NCI-H524 (cell line): Measurements from ENCODE around the gene RASL12.
"Not testable (repeated sequence)": the region's sequence is repeated elsewhere in the genome, so short reads cannot be mapped to it uniquely, and the experiment has no call there.

Experiments used
- DNase-seq, 2 experiments: peaks; one replicate each; lab custom pipeline; 2025; lab: John Stamatoyannopoulos, UW

RASL12 gene

DNA sequence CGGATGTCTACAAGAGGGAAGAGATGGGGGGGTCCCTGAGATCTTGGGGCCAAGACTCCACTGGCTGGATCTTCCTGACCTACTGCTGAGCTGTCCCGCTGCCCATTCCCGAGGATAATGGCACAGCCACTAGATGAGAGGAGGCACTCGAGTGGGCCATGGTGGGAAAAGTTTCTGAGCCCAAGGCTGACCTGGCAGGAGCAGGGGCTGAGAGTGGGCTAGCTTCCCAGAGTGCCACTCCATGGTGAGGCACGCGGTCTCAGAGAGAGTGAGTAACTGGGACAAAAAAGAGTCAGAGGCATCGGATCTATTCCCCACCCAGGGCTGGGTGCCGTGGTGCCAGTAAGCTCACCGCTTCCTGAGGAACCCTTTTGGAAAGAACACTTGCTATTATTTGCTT is 11.7 kb downstream of the RASL12 start:
- DNase-seq, result no peak

DNA sequence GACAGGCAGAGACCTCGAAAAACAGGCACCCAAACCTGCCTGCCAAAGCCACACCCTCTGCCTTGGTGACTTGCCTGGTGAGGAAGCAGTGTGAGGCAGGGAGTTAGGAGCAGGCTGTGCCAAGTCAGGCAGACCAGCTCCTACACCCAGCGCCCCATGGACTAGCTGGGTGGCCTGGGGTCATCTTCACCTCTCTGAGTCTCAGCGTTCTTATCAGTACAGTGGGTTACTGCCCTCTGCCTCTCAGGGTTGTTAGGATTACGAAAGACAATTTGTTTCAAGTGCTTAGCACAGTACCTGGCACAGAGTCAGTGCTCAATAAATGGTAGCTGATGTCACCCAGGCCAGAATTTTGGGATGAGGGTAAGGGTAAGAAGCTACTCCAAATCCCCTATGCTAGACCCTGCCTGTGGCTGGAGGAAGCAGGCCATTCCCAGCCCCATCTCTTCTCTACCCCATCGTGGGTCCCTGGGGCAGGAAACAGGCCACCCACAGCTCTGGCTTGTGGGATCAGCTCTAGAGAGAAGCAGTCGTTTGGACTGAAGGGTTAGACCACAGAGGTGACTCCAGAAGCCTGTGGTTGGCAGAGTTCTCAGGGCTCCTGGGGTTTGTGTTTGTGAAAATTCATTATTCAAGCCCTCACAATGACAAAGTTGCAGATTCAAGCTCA is 12.5 kb downstream of the RASL12 start:
- no peak for DNase-seq

DNA sequence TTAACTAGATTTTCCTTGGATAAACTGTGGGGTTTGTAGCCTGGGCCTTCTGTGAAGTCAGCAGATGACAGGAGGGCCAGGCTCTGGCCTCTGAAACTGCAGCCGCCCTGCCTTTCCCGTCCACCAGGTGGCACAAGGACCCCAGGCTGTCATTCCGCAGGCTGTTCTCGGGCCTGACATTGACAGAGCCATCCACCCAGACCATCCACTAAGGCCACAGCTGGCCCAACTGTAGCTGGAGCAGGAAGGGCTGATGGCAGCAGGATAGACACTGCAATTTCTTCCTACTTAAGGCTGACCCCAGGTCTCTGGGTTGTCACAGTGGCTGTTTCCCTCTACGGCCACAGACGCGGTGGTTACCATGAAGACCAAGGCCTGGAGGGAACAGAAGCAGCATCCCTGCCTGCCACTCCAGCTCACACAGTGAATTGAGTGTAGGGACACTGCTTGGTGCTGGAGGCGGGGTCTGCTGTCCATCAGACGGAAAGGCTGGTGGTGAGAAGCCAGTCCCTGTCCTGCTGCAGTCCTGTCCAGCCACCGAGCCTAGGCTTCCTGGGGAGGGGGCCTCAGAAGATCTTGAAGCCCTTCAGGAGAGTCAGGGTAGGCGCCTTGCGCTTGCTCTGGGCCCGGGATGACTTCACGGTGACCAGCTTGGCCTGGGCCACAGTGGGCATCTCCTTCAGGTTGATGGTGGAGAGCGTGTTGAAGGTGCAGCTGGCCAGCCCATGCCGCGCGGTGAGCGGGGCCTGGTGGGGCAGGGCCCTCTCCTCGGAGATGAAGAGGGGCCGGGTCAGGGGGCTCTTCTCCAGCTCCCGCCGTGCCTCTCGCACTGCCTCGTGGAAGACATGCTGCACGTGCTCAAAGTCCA is 13.2 kb downstream of the RASL12 start:
- DNase-seq, result peak; percentile 47 to 74

DNA sequence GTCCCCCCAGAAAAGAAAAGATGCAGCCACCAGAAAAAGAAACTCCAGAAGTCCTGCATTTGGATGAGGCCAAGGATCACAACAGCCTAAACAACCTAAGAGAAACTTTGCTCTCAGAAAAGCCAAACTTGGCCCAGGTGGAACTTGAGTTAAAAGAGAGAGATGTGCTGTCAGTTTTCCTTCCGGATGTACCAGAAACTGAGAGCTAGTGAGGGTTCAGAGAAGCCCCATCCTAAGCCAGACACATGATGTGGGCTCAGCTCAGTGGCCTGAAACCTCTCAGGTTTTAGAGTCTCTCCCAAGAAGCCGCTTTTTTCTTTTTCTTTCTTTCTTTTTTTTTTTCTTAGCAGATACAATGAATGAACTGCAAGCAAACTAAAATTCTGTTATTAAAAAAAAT is 14.8 kb downstream of the RASL12 start:
- no peak for DNase-seq

DNA sequence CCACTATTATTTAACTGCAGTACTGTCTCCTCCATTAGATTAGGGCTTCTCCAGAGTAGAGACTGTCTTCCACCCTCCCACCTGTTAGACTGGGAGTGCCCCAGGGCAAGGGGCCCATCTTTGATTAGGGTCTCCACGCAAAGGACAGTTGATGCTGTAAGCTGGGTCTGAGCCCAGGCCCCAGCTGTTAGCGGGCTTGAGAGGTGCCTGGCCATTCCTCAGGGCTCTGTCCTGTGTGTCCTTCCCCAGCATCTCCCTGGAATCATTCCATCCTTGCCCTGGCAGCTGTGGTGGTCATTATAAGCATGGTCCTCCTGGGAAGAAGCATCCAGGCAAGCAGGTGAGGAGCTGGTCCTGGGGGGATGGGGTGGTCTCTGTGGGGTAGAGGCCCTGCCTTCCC is 16.5 kb downstream of the RASL12 start:
- no peak for DNase-seq

DNA sequence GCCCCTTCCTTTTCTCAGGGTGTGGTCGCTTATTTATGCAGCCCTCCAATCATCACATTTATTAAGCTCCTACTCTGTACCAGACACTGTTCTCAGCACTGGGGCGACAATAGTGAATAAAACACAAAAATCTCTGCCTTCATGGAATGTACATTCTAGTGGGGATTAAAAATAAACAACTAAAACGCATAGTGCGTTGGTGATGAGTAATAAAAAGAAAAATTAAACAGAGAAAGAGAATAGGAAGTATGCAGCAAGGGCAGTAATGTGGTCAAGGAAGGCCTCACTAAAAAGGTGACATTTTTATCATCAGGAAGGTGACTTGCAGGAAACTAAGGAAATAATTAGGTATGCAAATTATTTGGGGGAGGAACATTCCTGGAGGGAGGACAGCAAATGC is 17.5 kb downstream of the RASL12 start:
- no peak for DNase-seq

DNA sequence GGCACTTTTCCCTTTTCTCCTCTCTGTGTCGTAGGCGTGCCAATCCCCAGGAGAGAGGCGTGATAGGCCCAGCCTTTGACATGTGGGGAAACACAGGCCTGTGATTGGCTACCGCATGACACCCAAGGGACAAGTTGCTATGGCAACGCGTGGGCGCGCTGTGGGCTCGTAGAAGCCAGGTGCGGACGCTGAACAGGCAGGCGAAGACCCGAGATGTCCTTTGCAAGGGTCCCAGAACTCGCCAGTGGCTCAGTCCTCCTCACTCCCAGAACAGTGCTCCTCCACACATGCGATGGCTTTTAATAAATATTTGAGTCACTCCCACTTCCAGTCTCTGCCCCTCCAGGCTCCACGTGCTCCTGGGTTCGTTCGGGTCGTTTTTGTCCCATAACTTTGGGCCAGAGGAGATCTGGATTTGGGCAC is 18.4 kb downstream of the RASL12 start:
- DNase-seq, result peak; percentile 99

DNA sequence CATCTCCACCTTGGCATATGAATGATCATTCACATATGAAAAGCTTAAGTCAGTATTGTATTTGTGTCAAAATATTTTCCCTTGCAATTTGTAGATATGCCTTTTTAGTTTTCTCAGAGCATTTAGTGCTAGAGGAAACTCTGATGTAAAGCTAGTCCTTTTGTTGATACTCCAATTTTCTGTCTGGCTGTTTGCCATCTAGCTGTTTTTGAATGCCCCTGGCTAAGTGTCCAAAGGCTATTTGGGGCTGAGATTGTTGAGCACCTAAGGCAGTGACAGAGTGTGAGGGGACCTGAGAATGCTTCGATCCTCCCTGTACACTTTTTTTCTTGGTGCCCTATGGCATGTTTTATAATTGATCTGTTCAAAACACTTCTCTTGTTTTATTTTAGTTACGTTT is 19.6 kb downstream of the RASL12 start:
- DNase-seq, result no peak

DNA sequence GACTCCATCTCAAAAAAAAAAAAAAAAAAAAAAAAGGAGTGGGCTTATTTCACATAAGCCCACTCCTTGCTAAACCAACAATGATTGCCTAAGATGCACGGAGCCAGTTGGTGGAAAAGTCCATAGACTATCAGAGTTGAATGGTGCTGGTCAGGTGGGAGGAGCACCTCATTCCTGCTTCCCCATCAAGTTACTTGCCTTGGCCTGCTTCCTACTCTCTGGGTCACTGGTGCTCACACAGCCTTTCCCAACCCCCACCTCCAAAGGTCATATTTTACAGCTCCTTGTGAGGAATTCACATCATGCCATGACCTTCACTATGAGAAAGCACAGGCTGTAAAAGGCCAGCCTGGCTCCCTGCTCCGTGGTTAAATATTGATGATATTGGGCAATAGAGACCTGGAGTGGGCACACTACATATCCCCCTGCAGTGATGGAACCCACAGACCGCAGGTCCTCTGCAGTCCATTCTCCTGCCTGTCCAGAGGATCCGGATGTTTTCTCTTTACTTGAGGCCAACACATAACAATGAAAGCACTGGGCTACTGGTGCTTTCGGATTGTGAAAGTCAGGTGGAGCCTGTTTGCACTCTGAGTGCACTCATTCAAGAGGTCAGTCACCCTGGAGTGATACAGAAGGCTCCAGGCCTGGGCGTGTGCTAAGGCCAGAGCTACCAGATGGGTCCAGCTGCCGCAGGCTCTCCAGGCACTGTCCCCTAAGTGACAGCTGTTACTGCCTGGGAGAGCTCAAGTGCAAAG is 22.9 kb downstream of the RASL12 start, which contains the start of gene SLC51B:
TSS of gene SLC51B (plus strand) at position 664 of the 758 bp plus-strand sequence. CDS start 4,618 bp downstream, outside the sequence.
- peak; percentile 87 to 96 for DNase-seq

DNA sequence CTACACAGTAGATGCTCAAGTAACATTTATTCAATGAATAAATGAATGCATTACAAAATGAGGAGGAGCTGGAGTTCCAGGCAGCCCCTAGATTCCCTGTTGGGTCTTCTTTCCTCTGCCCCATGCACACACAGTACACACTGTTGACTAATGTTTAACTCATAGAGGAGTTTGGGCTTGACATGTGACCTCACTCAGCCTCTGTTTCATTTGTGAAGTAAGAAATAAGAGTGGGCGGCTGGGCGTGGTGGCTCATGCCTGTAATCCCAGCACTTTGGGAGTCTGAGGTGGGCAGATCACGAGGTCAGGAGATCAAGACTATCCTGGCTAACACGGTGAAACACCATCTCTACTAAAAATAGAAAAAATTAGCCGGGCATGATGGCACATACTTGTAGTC is 23.6 kb downstream of the RASL12 start:
- DNase-seq, result not testable (repeated sequence)

DNA sequence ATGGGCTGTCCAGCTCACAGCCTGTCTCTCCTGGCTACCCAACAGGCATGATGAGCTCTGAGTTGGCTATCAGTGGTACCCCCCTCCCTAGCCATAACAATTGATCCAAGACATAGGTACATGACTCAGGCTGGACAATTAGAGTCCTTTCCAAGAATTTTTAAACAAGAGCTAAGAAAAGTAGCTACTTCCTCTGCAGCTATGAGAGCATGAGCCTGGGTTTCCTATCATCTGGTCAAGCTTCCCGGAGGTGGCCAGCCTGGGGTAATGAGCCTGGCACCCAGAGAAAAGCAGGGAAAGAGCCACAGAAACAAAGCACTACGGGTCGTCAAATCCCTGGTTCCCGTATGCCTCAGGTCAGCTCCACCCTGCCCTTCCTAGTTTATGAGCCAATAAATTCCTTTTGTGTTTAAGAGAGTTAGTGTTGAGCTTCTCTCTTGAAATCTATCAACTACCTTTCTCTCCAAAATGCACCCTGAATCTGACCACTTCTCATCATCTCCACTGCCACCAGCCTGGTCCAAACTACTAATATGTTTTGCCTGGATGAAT is 24.9 kb downstream of the RASL12 start:
- DNase-seq, result no peak

DNA sequence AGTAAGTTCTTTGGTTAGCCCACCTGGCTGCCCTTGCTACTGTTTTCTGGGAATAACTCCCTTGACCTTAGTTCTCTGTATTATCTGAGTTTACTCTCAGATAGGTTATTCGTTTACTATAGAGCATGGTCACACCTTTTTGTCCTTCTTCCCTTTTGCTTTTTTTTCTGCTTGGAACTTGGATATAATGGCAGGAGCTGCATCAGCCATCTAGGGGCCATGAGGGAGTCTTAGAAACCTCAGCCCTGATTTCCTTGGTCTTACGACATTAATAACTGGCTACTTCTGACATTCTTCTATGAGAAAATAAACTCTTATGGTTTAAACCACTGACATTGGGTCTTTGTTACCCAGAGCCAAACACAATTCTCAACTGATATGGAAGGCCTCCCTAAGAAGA is 26.0 kb downstream of the RASL12 start:
- no peak for DNase-seq

DNA sequence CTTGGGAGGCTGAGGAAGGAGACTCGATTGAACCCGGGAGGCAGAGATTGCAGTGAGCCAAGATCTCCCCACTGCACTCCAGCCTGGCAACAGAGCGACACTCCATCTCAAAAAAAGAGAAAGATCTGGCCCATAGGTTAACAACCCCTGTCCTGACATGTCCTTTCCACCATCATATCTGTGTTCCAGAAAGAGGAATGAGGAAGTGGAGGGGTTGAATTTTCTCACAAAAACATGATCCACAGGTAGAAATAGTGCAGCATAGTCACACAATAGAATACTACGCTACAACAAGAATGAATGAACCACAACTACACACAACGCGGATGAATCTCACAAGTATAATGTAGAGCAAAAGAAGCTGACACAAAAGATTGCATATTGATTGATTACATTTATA is 27.3 kb downstream of the RASL12 start:
- no peak for DNase-seq

DNA sequence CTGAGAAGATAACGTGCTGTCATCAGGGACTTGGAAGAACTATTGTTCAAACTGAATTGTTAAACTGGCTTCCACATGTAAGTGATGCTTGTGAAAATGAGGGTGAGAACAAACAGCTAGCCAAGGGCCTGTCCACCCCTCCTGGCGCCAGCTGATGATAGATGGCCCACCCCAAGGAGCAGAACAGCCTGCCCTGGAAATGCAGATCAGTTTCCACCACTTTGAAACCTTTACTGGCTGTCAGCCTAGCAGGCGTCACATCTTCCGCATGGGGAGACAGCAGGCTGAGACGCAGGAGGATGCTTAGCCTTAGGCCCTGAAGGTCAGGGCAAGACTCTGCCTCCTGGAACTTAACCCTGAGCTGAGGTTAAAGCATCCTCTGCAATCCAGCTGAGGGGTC is 29.0 kb downstream of the RASL12 start:
- no peak for DNase-seq

DNA sequence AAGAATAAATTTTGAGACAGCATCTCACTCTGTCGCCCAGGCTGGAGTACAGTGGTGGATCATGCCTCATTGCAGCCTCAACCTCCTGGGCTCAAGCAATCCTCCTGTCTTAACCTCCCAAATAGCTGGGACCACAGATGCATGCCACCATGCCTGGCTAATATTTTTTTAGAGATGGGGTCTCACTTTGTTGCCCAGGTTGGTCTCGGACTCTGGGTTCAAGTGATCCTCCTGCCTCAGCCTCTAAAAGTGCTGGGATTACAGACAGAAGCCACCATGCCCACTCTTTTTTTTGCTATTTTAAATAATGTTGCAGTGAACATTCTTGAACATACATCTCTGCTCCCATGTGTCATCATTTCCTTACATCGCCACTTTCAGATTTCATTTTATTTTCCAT is 29.4 kb downstream of the RASL12 start:
- DNase-seq, result no peak

DNA sequence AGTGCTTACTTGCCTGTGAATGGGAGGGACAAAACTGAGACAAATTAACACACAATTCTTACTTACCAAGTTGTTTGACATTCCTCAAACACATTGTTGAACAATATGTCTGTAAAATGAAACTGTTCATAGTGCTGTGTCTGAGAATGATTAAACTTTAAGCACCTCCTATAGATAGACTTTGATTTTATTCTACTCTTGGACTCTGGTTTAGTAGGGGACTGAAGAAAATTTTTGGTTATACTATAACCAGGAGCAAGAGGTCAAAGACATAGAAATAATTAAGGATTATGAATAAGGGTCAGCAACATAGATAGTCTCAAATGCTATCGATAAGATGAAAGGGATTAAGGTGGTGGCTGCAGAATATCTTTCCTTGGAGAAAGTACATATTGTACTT is 30.5 kb downstream of the RASL12 start:
- DNase-seq, result no peak

DNA sequence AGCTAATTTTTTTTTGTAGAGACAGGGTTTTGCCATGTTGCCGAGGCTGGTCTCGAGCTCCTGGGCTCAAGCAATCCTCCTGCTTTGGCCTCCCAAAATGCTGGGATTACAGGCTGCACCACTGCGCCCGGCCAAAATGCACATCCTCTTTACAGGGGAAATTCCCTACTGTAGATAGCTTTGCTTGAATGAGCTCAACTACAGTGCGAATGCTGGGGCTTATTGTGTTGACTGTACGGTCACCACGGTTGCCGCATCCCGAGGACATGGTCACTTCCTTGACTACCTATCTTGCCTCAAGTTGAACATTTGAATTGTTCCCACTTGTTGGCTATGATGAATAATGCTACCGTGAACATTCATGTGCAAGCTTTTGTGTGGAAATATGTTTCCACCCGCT is 33.1 kb downstream of the RASL12 start:
- DNase-seq, result no peak

DNA sequence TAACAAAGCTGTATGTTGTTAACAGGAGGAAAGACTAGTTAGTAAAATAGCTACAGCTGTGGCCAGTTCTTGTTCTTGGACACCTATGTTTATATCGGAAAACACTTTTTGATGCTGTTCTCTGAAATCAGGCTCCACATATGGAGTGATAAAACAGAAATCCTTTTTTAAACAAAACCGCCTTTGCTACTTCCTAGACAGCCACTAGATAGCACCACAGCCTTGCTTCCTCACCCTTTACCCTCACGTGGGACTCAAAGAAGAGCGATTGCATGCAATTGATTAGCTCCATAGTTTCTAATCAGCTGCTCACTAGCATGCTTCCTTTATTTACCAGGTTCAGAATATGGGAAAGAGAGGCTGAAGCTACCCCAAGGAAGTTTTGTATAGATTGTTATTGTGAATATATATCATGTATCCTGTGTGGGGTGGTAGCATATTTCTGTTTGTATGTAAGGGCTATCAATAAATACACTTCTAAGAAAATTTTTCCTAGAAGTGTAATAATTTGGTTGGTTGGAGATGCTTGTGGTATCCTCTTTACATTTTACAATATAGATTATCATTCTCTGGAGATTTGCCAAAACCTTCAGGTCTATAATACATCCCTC is 34.0 kb downstream of the RASL12 start:
- DNase-seq, result peak; percentile 15 to 77

DNA sequence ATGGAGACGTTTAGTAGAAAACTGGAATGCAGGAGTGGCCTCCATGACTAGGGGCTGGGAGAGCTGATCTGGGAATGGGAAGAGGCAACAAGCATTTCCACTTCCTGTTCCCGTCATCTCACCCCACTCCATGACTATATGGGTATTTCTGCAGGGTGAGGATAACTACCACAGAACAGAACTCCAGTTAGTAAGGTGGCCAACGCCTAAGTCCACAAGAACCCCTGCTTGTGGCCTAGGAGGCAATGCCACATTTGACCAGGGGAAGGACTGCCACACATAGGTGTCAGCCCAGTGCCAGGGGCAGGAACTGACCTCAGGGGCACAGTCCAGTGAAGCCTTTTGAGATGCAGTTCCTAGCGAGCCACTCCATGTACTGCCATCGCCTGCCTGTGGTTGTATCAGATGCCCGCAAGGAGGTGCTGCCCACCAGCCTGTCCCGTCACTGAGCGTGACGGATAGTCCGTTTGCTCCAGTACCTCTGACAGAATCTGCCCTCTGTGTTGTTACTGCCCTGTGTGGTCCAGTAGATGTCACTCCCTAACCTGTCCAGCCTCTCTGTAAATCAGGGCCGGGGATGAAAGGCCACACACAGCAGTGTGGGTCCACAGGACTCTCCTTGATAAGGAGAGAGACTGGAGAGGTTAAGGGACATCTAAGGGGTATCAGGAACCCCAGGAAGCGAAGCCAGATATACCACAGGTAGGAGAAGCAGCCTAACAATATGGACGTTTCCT is 34.8 kb downstream of the RASL12 start:
- DNase-seq, result peak; percentile 83 to 94

DNA sequence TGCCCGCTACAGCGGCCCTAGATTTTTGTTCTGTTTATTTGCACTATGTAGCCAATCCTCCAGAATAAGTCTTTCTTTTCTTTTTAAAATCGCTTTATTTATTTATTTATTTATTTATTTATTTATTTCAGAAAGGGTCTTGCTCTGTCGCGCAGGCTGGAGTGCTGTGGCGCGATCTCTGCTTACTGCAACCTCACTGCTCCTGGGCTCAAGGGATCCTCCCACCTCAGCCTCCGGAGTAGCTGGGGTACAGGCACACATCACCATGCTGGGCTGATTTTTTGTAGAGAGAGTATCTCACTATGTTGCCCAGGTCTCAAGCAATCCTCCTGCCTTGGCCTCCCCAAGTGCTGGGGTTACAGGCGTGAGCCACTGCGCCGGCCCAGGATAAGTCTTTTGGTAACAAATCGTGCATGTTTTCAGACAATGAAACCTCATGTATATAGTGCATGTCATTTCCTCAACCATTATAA is 38.0 kb downstream of the RASL12 start:
- no peak for DNase-seq
